UCSD-AML1 (cell line): Measurements from ENCODE around the gene C9orf72.

ENCODE experiments used
- DNase-seq: peaks from one replicate; lab custom pipeline; 2025; ENCODE audit not compliant: unreplicated experiment; lab: John Stamatoyannopoulos, UW

The C9orf72 gene

GRCh38 chr9:27581826-27582225, 8.5 kb upstream of the C9orf72 start:
- DNase-seq, result no peak

DNA sequence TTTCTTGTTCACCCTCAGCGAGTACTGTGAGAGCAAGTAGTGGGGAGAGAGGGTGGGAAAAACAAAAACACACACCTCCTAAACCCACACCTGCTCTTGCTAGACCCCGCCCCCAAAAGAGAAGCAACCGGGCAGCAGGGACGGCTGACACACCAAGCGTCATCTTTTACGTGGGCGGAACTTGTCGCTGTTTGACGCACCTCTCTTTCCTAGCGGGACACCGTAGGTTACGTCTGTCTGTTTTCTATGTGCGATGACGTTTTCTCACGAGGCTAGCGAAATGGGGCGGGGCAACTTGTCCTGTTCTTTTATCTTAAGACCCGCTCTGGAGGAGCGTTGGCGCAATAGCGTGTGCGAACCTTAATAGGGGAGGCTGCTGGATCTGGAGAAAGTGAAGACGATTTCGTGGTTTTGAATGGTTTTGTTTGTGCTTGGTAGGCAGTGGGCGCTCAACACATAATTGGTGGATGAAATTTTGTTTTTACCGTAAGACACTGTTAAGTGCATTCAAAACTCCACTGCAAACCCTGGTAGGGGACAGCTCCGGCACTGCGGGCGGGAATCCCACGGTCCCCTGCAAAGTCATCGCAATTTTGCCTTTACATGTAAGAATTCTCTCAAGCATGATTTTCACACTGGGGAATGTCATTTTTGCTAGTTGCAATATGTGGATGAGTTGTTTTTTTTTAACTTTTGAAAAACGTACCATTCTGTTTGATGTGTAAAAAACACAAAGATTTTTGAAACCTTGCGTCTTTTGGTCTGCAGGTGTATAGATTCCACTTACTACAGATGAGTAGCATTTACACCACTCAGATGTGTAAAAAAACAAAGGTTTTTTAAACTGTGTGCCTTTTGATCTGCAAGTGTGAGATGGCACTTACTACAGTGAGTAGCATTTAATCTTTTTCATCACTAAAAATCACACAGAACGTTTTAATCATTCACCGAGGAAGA, 631 bp upstream of the C9orf72 start:
- peak; percentile 90 for DNase-seq

GRCh38 chr9:27572566-27572917, 739 bp downstream of the C9orf72 start:
- no peak for DNase-seq

- no peak for DNase-seq
Measured at GRCh38 chr9:27572061-27572460, 1.2 kb downstream of the C9orf72 start.

- no peak for DNase-seq
Measured at GRCh38 chr9:27571011-27571410, 2.3 kb downstream of the C9orf72 start.

DNA sequence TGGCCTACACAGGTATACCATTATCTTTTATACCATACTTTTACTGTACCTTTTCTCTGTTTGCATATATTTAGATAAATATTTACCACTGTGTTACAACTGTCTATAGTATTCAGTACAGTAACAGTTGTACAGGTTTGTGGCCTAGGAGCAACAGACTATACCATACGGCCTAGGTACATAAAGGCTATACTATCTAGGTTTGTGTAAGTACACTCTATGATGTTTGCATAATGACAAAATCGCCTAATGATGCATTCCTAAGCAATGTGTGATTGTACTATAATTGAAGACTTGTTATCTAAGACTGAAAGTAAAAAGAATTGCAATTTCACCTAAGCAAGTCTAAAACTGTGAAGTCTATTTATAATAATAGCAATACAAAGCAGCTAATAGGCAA, 3.9 kb downstream of the C9orf72 start:
- DNase-seq, result no peak

DNA sequence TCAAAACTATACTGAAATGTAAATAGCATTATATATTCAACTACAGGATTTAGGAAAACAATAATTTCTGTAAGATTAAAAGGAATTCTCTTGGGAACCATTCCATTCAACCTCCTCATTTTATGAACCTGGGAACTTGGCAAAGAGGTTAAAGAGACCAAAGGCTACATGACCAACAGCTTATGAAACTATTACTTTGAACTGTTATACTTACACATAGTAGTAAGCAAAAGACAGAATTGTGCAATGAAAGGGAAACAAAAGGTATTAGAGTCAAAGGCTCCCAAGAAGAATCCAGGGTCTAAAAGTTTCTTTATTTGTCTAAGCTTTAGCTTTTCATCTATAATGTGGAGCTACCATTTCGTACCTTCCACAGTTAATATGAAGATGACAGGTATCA, 7.2 kb downstream of the C9orf72 start:
- no peak for DNase-seq

- DNase-seq, result no peak
Measured at GRCh38 chr9:27565696-27566095, 7.6 kb downstream of the C9orf72 start.

- DNase-seq, result no peak
Measured at GRCh38 chr9:27564670-27565069, 8.6 kb downstream of the C9orf72 start.

GRCh38 chr9:27563738-27564430, 9.4 kb downstream of the C9orf72 start:
- no peak for DNase-seq

- DNase-seq, result no peak
Measured at GRCh38 chr9:27561685-27562084, 11.6 kb downstream of the C9orf72 start.

GRCh38 chr9:27560457-27560856, 12.8 kb downstream of the C9orf72 start:
- no peak for DNase-seq

DNA sequence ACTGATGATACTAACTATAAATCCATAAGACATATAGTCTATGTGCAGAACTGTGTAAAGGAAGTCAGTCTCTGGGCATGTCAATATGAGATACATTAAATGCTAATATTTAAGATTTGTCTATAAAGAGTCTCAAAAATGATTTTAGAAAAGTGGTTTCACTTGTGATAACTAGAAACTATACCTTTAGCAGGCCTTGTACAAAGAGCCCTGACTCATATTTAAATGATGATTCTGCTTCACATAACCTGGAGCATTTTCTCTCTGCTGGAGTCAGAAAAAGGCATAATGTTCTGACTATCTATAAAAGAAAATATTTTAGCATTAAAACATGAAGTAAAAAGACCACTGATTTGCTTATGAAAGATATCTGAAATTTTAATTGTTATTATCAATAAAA, 15.0 kb downstream of the C9orf72 start:
- DNase-seq, result no peak

- DNase-seq, result no peak
Measured at GRCh38 chr9:27556470-27556869, 16.8 kb downstream of the C9orf72 start.

DNA sequence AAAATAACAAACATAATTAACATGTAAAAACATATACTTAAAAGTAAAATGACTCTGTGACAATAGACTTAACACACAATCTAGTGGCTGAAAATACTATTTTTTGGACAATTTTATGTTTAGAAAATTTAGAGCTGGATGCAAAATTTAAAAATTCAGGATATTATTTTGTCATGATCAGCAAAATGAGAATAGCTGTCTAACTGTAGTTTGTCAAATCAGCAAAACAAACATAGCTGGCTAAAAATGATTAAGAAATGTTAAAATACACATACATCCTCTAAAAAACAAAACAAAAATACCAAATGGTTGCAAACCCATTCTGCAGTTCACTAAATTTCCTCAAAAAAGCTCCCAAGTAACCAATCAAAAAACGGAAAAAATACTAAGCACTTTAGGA, 18.6 kb downstream of the C9orf72 start:
- no peak for DNase-seq

- no peak for DNase-seq
Measured at GRCh38 chr9:27549196-27549755, 24.0 kb downstream of the C9orf72 start.

- DNase-seq, result peak; percentile 5
Measured at GRCh38 chr9:27548055-27548741, 25.1 kb downstream of the C9orf72 start.

GRCh38 chr9:27545471-27545870, 27.8 kb downstream of the C9orf72 start:
- no peak for DNase-seq

GRCh38 chr9:27542508-27542907, 30.8 kb downstream of the C9orf72 start:
- no peak for DNase-seq

- DNase-seq, result no peak
Measured at GRCh38 chr9:27541740-27542139, 31.5 kb downstream of the C9orf72 start.

DNA sequence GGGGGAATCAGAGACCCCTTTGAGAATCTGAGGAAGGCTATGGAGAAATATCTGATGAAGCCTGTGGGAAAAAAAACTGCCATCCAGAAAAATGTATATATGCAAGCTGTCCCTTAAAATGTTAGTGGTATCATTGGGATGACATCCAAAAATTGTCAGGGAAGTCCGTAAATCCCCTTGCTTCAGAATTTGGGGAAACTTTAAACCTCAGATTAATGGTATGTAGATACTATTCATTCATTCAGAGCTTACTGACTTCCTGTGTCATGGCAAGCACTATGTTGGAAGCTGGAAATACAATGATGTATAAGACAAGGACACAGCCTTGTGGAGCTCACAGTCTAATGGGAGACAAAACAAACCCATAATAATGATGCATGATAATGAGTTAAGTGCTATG, 32.8 kb downstream of the C9orf72 start:
- no peak for DNase-seq
